K562 (cell line): ENCODE data around the gene VMP1. TPM values are rescaled to one million over a fixed set of nuclear protein-coding genes. Genes with fewer than 3 reads are reported as not detected.

Experiments used
- BDP1 ChIP-seq: IDR thresholded peaks from 3 replicates; pipeline ENCODE4 v1.6.1; 2011; ENCODE audit not compliant: insufficient read length, insufficient read depth
- BHLHE40 ChIP-seq: IDR thresholded peaks from 2 replicates; pipeline ENCODE4 v1.6.1; 2011; ENCODE audit warnings: low read length, improper control_type of control experiment
- HDAC8 ChIP-seq: fragments of 450-650 bp; IDR thresholded peaks from 2 replicates; pipeline ENCODE4 v1.6.1; 2016; ENCODE audit warnings: mild to moderate bottlenecking, missing genetic modification characterization, moderate library complexity, missing compliant biosample characterization
- KLF1 ChIP-seq: fragments of 450-650 bp; IDR thresholded peaks from 2 replicates; pipeline ENCODE4 v1.6.1; 2016; ENCODE audit warnings: missing genetic modification characterization, missing compliant biosample characterization
- MGA ChIP-seq: fragments of 450-650 bp; IDR thresholded peaks from 2 replicates; pipeline ENCODE4 v1.6.1; 2016; ENCODE audit warnings: mild to moderate bottlenecking, moderate library complexity
- RBM25 ChIP-seq: fragments of 200-400 bp; formaldehyde crosslinking; IDR thresholded peaks from 2 replicates; pipeline ENCODE4 v1.6.1; 2018; ENCODE audit warnings: low read length, low read depth, moderate library complexity; ENCODE audit not compliant: severe bottlenecking
- SAFB2 ChIP-seq: fragments of 200-400 bp; formaldehyde crosslinking; IDR thresholded peaks from 2 replicates; pipeline ENCODE4 v1.6.1; 2018; ENCODE audit warnings: borderline replicate concordance, low read length, low read depth, moderate library complexity; ENCODE audit not compliant: severe bottlenecking
- SMAD2 ChIP-seq: fragments of 150-350 bp; IDR thresholded peaks from 2 replicates; pipeline ENCODE4 v1.6.1; 2014; ENCODE audit warnings: low read depth, mild to moderate bottlenecking, low read length
- THRAP3 ChIP-seq: fragments of 450-650 bp; IDR thresholded peaks from 2 replicates; pipeline ENCODE4 v1.6.1; 2016; ENCODE audit warnings: mild to moderate bottlenecking, inconsistent platforms, borderline replicate concordance
- ZNF507 ChIP-seq: conservative IDR thresholded peaks from 2 replicates; pipeline ENCODE4 v1.6.1; 2017; ENCODE audit warnings: missing genetic modification characterization, missing compliant biosample characterization
- polyA plus RNA-seq, 8 experiments: library from polyadenylated mRNA; depleted of rRNA in 4 of 8; stranded (reverse) in 5 of 8; unstranded in 3 of 8; fragments of >200 nt; fragmentation: Nextera tagmentation in 2 of 8; fragmentation: Illumina TruSeq in 1 of 8; extraction: Ambion mirVana in 2 of 8; extraction: Trizol in 1 of 8; gene quantifications; 2 replicates each; pipeline versions ENCODE4 v1.2.1 to v1.2.3, GENCODE V29; 2011 to 2014; ENCODE audit warnings: inconsistent platforms in 1 of 8, missing spikeins in 1 of 8
- total RNA-seq, 7 experiments: library from RNA; depleted of rRNA in 6 of 7; stranded (reverse); fragments of >200 nt in 6 of 7; fragmentation: Illumina TruSeq in 2 of 7; extraction: Trizol in 2 of 7; gene quantifications; 2 replicates each; pipeline versions ENCODE4 v1.2.1 to v1.2.3, GENCODE V29; 2011 to 2021; ENCODE audit warnings: low replicate concordance in 1 of 7
- TF ChIP-seq, protein P1 (sequence below): fragments of 250-450 bp; sonication (Bioruptor Pico); IDR thresholded peaks from 2 replicates; pipeline ENCODE4 v1.5.0; 2021

The VMP1 gene
- total and polyA plus RNA-seq, 9 of the 15 experiments (the other 6 are each of a cell fraction or from before 2014, with no cell fraction given), result 123 to 304 (median 151) TPM

DNA sequence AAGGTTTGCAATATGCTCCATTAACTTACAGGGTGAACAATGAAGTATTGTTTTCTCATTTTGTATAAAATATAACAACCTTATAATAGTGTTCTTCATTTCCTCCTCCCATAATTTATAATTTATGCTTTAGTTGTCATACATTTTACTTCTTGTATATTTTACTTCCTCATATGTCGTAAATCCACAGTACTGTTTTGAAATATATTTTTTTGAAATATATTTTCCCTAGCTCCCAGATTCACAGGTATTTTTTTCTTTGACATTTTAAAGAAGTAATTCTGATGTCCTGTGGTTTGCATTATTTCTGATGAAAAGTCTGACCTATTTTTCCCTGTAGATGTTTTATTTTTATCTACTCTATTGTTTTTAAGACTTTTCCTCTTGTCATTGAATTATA lies 52.7 kb downstream of the VMP1 start (continued):
- TF ChIP-seq MGA (no peak), BDP1 (no peak), RBM25 (no peak), BHLHE40 (no peak), THRAP3 (no peak), HDAC8 (tag) (no peak), SMAD2 (no peak), KLF1 (tag) (no peak), ZNF507 (tag) (no peak), SAFB2 (no peak)
- TF ChIP-seq, protein P1, sequence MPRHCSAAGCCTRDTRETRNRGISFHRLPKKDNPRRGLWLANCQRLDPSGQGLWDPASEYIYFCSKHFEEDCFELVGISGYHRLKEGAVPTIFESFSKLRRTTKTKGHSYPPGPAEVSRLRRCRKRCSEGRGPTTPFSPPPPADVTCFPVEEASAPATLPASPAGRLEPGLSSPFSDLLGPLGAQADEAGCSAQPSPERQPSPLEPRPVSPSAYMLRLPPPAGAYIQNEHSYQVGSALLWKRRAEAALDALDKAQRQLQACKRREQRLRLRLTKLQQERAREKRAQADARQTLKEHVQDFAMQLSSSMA (CRISPR knock-in tag), result no peak
